ENCODE data around the gene ELOB. TPM values are rescaled to one million over a fixed set of nuclear protein-coding genes. Genes with fewer than 3 reads are reported as not detected.

Gene ELOB
- total RNA-seq, 1 donor from 2014 or later, result 84.1 TPM

Small RNA genes within 50 kb of the gene (small RNA-seq; reads per million reads assigned to genes)
- gene SNORA3C, result not detected

Other genes with a start within 250 kb of the ELOB start
- 0.16 TPM for gene CEMP1, start 245.9 kb downstream of the ELOB start, total RNA-seq
- gene PDPK1, start 239.3 kb downstream of the ELOB start, total RNA-seq, result 30.9 TPM
- gene KCTD5, start 94.8 kb downstream of the ELOB start, total RNA-seq, result 20.9 TPM
- gene PRSS27, start 57.1 kb downstream of the ELOB start, total RNA-seq, result 1.6 TPM
- gene SRRM2, start 24.6 kb downstream of the ELOB start, total RNA-seq, result 41.0 TPM
- not detected for gene PRSS33, start 10.3 kb upstream of the ELOB start, total RNA-seq
- gene PRSS41, start 21.2 kb upstream of the ELOB start, total RNA-seq, result not detected
- not detected for gene PRSS21, start 40.0 kb upstream of the ELOB start, total RNA-seq
- 0.47 TPM for gene ZG16B, start 53.0 kb upstream of the ELOB start, total RNA-seq
- gene PRSS22, start 80.9 kb upstream of the ELOB start, total RNA-seq, result not detected
- gene FLYWCH2, start 105.9 kb upstream of the ELOB start, total RNA-seq, result 43.8 TPM
- gene FLYWCH1, start 134.7 kb upstream of the ELOB start, total RNA-seq, result 20.7 TPM
- gene KREMEN2, start 187.0 kb upstream of the ELOB start, total RNA-seq, result not detected
- 19.7 TPM for gene PAQR4, start 192.1 kb upstream of the ELOB start, total RNA-seq
- gene PKMYT1, start 203.2 kb upstream of the ELOB start, total RNA-seq, result 3.0 TPM
- gene CLDN9, start 235.6 kb upstream of the ELOB start, total RNA-seq, result not detected
- not detected for gene CLDN6, start 240.9 kb upstream of the ELOB start, total RNA-seq
- gene TNFRSF12A, start 243.1 kb upstream of the ELOB start, total RNA-seq, result 2.0 TPM
- 15.1 TPM for gene HCFC1R1, start 246.7 kb upstream of the ELOB start, total RNA-seq
- gene THOC6, start 246.8 kb upstream of the ELOB start, total RNA-seq, result 5.8 TPM